GM19240 (cell line): ENCODE measurements around the gene KCTD21.
A peak's percentile ranks its signal among the peaks of the same experiment; 100 is the strongest.

ENCODE experiments used
- DNase-seq: peaks from one replicate; pipeline ENCODE4 v3.0.0; 2011; ENCODE audit warnings: low spot score; ENCODE audit not compliant: insufficient read length

KCTD21 gene

DNA sequence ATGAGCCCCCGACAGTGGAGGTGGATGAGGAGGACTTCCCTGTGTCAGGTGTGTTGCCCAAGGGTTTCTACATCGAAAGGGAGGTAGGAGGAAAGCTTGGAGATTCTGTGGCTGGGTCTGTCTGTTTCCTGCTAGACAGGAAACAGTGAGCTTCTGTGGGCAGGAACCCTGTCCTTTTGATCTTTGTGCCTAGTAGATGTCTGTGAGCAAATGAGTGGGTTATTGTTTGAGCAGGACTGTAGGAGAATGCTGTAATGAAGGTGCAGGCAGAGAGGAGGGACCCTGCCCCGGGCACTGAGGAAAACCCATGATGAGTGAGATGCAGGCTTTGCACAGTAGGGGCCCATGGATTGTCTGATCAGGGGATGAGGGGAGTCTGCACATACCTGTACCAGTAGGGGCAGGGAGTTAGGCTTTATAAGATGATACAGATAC, 14.3 kb upstream of the KCTD21 start:
- DNase-seq: no peak

DNA sequence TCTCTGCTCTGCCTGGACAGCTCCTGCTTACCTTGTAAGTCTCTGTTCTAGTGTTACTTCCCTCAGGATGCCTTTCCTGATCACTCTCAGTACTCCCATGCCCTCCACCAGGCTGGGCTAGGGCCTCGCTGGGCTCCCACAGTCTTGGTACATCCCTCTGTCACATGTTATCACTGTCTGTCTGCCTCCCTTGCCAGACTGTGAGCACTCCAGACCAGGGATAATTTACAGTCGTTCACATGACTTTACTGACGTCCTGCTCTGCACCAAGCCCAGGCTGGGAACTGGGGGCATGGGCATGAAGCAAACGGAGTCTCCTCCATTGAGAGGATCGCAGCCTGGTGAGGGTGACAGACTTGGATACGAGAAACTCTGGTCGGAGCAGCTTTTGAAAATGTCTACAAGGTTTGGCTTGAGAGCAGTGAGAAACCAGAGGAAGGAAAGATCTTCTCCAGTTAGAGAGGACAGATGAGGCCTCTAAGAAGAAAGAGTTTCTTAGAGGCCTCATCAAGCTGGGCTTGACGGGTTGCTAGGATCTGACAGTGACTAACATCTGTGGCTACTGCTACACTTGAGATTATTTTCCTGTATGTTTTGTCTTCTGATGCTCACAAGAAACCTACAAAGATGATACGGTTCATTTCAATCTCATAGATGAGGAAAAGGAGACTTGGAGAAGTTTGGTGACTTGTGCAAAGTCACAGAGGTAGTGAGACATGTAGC, 12.8 kb upstream of the KCTD21 start:
- DNase-seq: no peak

DNA sequence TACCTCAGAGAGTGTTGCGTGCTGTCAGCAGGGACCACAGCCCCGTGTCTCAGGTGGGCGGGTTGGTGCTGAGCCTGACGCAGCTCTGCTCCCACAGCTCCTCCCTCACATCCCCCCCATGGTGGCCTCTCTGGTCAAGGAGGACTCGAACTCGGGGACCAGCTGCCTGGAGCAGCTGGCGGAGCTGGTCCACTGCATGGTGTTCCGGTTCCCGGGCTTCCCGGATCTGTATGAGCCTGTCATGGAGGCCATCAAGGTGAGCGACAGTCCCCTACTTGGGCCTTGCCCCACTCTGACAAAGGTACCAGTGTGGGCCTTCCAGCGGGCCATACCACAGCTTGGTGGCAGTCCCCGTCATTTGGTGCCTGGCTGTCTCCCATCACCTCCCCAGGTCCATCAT, 12.1 kb upstream of the KCTD21 start:
- DNase-seq: no peak

DNA sequence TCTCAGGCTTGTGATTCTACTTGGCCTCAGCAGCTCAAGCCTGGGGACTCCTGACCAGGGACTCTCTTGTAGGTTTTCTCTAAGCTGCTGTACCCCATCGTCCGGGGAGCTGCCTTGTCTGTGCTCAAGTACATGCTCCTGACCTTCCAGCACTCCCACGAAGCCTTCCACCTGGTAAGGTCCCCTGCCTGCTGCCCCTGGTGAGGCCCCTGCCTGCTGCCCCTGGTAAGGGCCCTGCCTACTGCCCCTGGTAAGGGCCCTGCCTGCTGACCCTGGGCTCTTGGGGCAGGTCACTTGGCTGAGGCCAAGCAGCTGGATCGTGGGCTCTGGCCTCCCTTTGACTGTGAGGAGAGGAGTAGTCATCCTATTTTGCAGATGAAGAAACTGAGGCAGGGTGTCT, 11.6 kb upstream of the KCTD21 start:
- no peak for DNase-seq

DNA sequence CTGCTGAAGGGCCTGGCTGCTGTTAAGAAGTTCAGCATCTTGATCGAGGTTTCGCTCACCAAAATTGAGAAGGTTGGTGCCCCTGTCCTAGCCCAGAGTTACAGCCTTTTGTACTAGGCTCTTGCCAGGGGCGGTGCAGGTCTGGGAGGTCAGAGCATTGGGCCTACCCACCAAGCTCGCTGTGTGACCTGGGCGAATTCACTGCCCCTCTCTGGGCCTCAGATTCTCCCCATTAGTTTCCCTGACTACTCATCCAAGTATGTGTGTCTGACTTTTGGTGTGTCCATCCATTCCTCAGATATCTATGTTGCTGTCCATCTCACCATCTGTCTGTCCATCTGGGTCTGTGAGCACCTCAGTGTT, 11.2 kb upstream of the KCTD21 start:
- no peak for DNase-seq

DNA sequence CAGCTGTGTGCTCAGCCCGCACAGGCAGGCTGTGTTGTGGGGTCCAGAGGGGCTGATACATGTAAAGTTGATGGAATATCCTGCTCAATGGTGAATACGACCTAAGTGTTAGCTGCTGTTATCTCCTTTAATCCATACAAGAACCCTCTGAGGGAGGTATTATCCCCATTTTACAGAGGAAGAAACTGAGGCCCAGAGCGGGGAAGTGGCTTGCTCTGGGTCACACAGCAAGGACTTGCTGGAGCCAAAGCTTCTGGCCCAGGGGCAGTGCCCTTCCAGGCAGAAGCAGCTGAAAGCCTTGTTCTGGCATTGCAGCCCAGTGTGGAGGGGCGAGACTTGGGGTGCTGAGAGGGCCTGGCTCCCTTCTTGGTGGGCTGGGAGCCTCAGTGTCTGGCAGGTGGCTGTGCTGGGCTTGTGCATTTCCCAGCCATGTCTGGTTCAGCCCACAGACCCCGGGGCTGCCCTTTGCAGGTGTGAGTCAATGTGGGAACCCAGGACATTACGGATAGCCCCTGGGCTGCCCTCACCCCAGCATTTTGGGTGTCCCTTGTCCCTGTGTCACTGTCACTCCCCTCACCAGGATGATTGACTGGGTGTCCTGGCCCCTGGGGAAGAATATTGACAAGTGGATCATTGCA, 10.7 kb upstream of the KCTD21 start:
- DNase-seq: no peak

DNA sequence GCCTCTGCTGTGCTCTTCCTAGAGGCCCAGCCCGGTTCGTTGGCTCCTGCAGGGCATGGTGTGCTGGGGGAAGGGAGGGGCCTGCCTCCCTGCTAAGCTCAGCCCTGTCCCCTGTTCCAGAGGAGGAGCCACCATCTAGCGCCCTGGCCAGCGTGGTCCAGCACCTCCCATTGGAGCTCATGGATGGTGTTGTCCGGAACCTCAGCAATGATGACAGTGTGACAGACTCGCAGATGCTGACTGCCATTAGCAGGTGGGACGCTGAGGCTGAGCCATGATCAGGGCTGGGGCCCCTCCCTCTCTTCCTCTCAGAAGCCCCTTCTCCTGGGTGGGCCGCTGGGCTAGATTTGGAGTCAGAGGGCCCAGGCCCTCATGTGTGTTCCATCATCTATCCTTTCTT, 9.4 kb upstream of the KCTD21 start:
- DNase-seq: no peak

DNA sequence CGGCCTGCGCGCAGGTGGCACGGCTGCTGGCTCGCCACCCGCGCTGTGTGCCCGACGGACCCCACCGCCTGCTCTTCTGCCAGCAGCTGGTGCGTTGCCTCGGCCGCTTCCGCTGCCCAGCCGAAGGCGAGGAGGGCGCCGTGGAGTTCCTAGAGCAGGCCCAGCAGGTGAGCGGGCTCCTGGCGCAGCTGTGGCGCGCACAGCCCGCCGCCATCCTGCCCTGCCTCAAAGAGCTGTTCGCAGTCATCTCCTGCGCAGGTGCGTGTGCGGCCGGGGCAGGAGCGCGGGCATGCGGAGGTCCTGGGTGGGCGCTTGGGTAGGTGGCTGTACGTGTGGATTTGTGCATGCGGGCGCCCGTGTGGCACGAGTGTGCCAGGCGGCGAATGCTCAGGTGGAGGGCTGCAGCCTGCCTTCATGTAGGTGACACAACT, 8.2 kb upstream of the KCTD21 start:
- DNase-seq: no peak

DNA sequence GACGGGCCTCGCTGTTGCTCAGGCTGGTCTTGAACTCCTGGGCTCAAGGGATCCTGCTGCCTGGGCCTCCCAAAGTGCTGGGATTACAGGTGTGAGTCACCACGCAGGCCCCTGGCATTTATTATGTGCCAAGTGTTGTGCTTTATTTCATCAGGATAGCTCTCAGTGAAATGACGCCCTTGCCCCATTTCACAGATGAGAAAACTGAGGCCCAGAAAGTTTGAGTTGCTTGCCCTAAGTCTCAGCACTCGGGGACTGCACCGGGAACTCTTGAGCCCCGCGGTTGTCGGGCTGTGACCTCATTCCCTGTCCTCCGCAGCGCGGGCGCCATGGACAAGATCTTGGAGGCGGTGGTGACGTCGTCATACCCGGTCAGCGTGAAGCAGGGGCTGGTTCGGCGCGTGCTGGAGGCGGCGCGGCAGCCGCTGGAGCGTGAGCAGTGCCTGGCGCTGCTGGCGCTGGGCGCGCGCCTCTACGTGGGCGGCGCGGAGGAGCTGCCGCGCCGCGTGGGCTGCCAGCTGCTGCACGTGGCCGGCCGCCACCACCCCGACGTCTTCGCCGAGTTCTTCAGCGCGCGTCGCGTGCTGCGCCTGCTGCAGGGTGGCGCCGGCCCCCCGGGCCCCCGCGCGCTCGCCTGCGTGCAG, 7.6 kb upstream of the KCTD21 start:
- no peak for DNase-seq

DNA sequence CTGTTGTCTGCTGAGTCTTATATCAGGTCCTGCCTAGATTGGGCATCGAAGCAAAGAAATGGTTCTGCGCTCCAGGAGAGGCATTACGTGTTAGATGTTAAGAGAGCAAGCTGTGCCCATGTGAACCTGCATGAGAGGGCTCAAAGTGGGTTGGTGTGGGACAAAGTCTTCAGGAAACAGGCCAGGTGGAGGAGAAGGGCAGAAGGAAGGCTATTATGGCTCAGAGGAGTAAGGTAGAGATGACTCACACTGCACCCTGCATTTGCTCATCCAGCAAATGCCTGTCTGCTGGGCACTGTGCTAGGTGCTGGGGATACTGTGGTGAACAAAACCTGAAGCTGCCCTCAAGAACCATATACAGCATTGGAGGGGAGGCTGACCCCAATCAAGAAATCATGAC, 6.1 kb upstream of the KCTD21 start:
- DNase-seq: no peak

DNA sequence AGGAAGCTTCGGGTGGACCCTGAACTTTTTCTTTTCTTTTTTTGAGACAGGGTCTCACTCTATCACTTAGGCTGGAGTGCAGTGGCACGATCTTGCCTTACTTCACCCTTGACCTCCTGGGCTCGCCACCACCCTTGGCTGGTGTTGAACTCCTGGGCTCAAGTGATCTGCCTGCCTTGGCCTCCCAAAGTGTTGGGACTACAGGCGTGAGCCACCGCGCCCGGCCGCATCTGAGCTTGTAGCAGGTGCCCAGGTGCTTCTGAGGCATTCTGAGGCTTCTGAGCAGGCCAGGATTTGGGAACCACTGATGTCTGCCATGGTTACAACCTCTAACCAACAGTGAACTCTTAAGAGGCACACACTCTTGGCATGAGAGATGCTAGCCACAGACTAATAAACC, 5.4 kb upstream of the KCTD21 start:
- no peak for DNase-seq

DNA sequence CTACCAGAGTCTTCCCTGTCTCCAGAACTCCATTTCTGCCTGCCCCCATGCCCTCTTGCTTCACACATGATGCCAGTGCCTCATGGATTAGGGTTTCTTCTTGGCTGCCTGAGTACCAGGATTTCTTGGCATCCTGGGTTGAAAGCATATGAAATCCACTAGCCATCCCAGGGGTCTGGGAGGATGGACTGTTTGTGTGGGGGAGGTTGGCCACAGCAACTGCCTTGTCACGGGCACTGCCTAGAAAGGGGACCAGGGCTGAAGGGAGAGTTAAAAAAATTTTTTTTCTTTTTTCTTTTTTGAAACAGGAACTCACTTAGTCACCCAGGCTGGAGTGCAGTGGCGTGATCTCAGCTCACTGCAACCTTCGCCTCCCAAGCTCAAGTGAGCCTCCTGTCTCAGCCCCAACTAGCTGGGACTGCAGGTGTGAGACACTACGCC, 4.5 kb upstream of the KCTD21 start:
- no peak for DNase-seq

DNA sequence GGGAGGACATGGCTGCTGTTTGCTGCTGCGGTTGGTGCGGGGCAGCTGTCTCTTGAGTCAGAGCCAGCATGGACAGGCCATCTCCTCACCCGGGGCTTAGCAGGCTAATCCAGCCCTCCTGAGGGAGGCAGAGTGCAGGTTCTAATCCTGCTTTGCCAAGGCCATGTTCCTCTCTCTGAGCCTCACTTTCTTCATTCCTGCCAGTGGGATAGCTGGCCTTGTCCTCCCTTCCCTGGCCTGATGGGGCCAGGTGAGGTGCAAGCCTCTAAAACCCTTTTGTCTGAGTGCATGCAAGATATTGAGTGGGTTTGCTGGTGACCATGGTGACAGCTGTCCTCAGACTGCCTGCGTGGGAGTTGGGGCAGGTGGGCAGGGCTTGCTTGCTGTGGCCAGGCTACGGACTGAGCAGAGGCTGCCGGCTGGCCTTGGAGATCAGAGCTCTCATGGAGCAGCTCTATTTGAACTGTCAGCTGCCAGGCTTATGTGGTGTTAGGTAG, 3.8 kb upstream of the KCTD21 start:
- no peak for DNase-seq

DNA sequence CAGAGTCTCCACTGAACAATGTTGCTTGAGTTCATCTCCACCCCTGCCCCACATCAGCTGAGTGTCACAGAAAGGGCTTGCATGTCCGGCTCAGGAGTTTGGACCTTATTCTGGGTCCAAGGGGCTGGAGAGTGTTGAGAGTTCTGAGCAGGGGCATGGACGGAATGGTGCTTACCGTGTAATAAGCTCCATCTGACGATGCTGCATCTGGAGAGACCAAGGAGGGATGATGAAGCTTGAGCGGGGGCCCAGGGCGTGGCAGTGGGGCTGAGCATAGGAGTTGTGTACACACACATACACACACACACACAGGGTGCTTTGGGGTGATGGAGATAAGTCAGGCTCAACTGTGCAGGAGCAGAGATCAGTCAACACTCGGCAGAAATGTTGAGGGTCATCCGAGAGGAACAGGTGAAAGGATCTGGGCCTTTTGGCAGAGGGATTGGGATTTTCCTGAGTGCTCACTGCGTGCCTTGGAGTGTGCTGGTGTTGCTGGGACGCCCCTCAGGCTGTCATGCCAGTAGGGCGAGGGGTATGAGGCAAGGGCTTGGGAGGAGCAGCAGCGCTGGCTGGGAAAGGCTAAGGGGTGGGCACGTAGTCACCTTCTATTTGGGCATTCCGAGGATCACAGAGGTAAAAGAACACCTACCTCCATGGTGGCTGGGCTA, 2.6 kb upstream of the KCTD21 start:
- no peak for DNase-seq

DNA sequence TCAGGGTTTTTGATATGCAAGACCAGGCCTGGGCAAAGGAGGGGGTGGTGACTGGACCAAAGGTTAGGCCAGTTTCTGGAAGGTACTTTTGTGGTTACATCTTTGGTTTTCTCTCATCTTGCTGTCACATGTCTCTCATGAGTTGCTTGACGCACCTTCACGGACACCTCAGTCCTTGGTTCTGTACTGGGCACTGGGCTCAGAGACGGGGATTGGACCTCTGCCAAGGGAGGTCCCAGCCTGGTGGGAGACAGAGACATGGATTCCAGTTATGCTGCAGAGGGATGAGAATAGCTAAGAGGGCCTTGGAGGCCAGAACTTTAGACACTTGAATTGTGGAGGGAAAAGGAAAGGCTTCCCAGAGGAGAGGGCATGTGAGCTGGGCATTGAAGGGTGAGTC, 1.9 kb upstream of the KCTD21 start:
- no peak for DNase-seq

DNA sequence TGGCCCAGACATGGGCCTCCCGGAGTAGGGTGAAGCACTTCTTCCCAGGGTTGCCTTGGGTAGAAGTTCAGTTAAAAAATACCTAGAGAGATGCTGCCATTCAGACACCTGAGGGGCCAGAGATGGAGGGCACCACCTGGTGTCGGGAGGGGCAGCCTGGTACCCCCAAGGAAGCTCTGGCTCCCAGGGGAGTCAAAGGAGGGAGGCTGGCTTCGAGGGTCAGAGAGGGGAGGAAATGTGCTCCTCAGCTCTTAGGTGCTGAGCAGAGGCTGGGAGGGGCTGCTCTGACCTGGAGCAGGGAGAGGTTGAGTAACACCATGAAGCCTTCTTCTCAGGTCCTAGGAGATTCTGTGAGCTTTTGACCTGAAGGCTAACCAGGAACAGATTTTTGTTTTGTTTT, 1.4 kb upstream of the KCTD21 start:
- DNase-seq: no peak

DNA sequence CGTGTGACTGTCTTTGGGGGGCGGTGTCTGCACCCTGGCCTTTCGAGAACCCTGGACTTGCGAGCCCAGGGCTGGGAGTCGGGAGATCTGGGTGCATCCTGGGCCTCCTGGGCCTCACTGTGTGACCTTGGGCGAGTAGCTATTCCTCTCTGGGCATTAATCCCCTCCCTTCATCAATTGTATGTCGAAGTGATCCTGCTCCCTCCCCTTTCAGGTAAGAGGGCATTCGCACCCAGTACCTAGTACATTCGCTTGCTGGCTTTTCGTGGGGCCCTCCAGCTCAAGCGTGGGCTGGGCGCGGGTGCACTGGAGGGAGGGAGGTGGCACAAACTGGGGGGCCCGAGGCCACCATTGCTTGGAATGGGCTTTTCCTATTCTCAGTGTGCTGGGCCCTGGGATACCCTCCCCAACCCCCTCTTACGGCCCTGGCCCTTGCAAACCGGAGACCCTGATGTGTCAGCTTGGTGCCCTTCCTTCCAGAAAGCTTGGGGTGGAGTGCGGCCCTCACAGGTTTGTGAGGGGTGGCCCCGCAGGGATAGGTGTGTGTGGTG, 823 bp upstream of the KCTD21 start:
- no peak for DNase-seq

DNA sequence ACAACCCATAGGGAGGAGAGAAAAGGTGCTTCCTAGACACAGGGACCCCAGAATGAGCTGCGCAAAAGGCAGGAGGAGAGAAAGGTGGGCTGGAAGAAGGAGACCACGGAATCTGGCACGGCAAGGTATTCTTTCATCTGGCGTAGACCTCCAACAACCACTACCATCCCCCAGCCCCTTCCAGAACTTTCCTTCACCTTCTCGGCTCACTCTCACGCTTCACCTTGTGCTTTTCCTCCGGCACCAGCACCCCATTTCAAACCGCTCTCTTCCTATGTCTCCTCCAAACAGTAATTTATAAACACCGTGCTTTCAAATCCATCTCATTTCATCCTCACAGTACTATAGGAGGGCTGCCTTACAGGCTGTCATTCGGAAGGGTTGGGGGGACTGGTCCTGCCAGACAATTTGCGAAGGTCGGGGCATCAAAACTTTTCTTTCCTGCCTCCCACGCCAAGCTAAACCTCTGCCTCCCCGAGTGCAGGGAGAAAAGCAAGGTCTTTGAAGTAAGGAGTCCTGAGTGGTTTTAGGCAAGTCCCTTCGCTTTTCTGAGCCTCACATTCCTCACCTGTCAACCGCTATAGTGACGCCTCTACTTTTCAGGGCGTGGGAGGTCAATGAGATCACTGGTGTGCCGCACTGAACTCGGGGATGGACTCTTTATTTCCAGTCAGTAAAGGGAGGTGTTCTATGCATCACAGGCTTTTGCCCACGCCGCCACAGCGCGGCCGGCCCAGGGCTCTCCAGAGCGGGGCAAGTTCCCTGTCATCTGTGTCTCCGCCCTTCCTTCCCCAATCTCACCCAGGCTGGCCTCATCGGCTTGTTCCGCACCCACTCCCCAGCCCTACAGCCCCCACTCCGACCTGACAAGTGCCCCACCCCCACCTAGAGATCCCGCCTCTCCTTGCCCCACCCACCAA, 800 bp downstream of the KCTD21 start:
- DNase-seq: peak; percentile 36

DNA sequence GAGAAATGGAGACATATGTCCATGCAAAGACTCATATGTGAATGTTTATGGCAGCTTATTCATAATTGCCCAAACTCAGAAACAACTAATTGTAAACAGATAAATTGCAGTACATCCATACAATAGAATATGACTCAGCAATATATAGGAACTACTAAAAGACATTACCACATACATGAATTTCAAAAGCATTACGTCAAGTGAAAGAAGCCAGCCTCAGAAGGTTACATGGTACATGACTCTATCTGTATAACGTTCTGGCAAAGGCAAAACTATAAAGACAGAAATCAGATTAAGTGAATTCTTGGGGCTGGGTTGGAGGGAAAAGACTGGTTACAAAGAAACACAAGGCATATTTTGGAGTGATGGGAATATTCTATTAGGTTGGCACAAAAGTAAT, 7.2 kb downstream of the KCTD21 start:
- no peak for DNase-seq

DNA sequence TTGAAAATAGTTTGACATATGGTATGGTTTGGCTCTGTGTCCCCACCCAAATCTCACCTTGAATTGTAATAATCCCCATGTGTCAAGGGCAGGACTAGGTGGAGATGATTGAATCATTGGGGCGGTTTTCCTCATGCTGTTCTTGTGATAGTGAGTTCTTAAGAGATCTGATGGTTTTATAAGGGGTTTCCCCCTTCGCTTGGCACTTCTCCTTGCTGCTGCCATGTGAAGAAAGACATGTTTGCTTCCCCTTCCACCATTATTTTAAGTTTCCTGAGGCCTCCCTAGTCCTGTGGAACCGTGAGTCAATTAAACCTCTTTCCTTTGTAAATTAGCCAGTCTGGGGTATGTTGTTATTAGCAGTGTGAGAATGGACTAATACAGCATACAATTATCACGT, 7.7 kb downstream of the KCTD21 start:
- DNase-seq: no peak
